ENCODE measurements around the gene DNAJC3. TPM values are rescaled to one million over a fixed set of nuclear protein-coding genes. Genes with fewer than 3 reads are reported as not detected.

Gene DNAJC3
- total RNA-seq, 1 donor from 2014 or later = 23.5 TPM

- Histone ChIP-seq H3K27ac (ENCODE audit: low read depth, low read length) (no peak overlapping the region), H3K27me3 (ENCODE audit: control insufficient read depth in 3 of 3, insufficient read depth in 3 of 3, low read length in 3 of 3) (peaks cover 9 to 21% (median 20%) of the 10 kb centered on the region in 3 donors), H3K9me3 (ENCODE audit: control insufficient read depth in 3 of 3, low read length in 3 of 3) (no peaks in the 10 kb centered on the region), H3K4me3 (ENCODE audit: low read length in 3 of 3) (peak overlapping the region; percentile 69 to 77 (median 73)), H3K36me3 (ENCODE audit: control insufficient read depth in 3 of 3, insufficient read depth in 3 of 3, low read length in 3 of 3) (no peaks in the 10 kb centered on the region), H3K4me1 (ENCODE audit: control insufficient read depth in 3 of 3, insufficient read depth in 3 of 3, low read length in 3 of 3) (peaks cover 7 to 14% (median 12%) of the 10 kb centered on the region in 3 donors), H3K9ac (ENCODE audit: low read depth in 1 of 3, low read length in 3 of 3) (peak overlapping the region; percentile 51 to 68 (median 59))
Measured at GRCh38 chr13:95643571-95643935, 33.4 kb upstream of the DNAJC3 start.

DNA sequence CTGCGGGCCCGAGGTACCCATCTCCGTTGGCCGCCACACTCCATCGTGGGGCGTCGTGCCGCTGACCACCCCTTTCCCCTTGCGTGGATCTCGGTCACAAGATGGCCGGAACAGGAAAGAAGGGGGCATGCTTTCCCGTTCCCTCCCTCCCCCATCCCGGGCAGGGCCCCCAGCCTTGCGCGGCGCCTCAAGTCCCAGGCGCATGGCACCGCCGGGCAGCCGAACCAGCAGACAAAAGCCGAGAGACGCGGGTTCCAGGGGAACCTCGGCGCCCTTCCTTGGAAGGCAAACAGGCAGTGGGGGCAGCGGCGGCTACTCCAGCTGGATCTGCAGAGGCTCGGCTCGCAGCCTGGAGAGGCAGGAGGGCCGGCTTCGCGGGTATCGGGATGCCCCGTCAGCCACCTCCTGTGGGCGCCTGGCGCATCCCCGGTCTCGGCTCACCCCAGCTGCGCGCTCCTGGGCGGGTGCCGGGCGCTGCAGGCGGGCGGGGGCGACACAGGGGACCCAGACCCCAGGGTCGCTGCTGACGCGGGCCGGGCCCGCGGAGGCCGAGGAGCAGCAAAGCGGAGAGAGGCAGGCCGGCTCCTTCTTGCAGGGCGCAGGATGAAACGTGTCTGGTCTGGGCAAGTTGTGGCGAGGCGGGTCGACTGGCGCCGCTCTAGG, 32.9 kb upstream of the DNAJC3 start:
- H3K27ac ChIP-seq (ENCODE audit: low read depth, low read length) = no peak overlapping the region
- no peaks in the 10 kb centered on the region for H3K9me3 ChIP-seq (ENCODE audit: control insufficient read depth in 3 of 3, low read length in 3 of 3)
- peaks cover 9 to 20% (median 19%) of the 10 kb centered on the region in 3 donors for H3K27me3 ChIP-seq (ENCODE audit: control insufficient read depth in 3 of 3, insufficient read depth in 3 of 3, low read length in 3 of 3)
- peaks cover 7 to 14% (median 12%) of the 10 kb centered on the region in 3 donors for H3K4me1 ChIP-seq (ENCODE audit: control insufficient read depth in 3 of 3, insufficient read depth in 3 of 3, low read length in 3 of 3)
- H3K36me3 ChIP-seq (ENCODE audit: control insufficient read depth in 3 of 3, insufficient read depth in 3 of 3, low read length in 3 of 3) = no peaks in the 10 kb centered on the region
- H3K4me3 ChIP-seq (ENCODE audit: low read length in 3 of 3) = peak overlapping the region; percentile 69 to 77 (median 73)
- peak overlapping the region; percentile 51 to 68 (median 59) for H3K9ac ChIP-seq (ENCODE audit: low read depth in 1 of 3, low read length in 3 of 3)

GRCh38 chr13:95644601-95645052, 32.3 kb upstream of the DNAJC3 start, which contains the start of gene DZIP1:
Gene DZIP1, minus strand, starts transcription at chr13:95644706. Its CDS starts 2,677 bp downstream, at chr13:95642029.
- Histone ChIP-seq H3K4me3 (ENCODE audit: low read length in 3 of 3) (peak within 1 kb of the TSS; percentile 69 to 77 (median 73)), H3K27me3 (ENCODE audit: control insufficient read depth in 3 of 3, insufficient read depth in 3 of 3, low read length in 3 of 3) (peaks cover 9 to 20% (median 19%) of the 10 kb centered on the region in 3 donors), H3K9ac (ENCODE audit: low read depth in 1 of 3, low read length in 3 of 3) (peak within 1 kb of the TSS; percentile 59 to 69 (median 68)), H3K9me3 (ENCODE audit: control insufficient read depth in 3 of 3, low read length in 3 of 3) (no peaks in the 10 kb centered on the region), H3K27ac (ENCODE audit: low read depth, low read length) (no peak within 1 kb of the TSS), H3K4me1 (ENCODE audit: control insufficient read depth in 3 of 3, insufficient read depth in 3 of 3, low read length in 3 of 3) (peaks cover 7 to 14% (median 12%) of the 10 kb centered on the region in 3 donors), H3K36me3 (ENCODE audit: control insufficient read depth in 3 of 3, insufficient read depth in 3 of 3, low read length in 3 of 3) (no peaks in the 10 kb centered on the region)

GRCh38 chr13:95647321-95647720, 29.6 kb upstream of the DNAJC3 start:
- H3K36me3 ChIP-seq (ENCODE audit: control insufficient read depth in 3 of 3, insufficient read depth in 3 of 3, low read length in 3 of 3) = no peaks in the 10 kb centered on the region
- H3K27ac ChIP-seq (ENCODE audit: low read depth, low read length) = no peak overlapping the region
- peaks cover 4 to 14% (median 6%) of the 10 kb centered on the region in 3 donors for H3K4me1 ChIP-seq (ENCODE audit: control insufficient read depth in 3 of 3, insufficient read depth in 3 of 3, low read length in 3 of 3)
- H3K27me3 ChIP-seq (ENCODE audit: control insufficient read depth in 3 of 3, insufficient read depth in 3 of 3, low read length in 3 of 3) = peaks cover 0 to 8% (median 6%) of the 10 kb centered on the region in 3 donors
- no peaks in the 10 kb centered on the region for H3K9me3 ChIP-seq (ENCODE audit: control insufficient read depth in 3 of 3, low read length in 3 of 3)
- no peak overlapping the region for H3K9ac ChIP-seq (ENCODE audit: low read depth in 1 of 3, low read length in 3 of 3)
- H3K4me3 ChIP-seq (ENCODE audit: low read length in 3 of 3) = no peak overlapping the region

- no peaks in the 10 kb centered on the region for H3K27me3 ChIP-seq (ENCODE audit: control insufficient read depth in 3 of 3, insufficient read depth in 3 of 3, low read length in 3 of 3)
- no peaks in the 10 kb centered on the region for H3K4me1 ChIP-seq (ENCODE audit: control insufficient read depth in 3 of 3, insufficient read depth in 3 of 3, low read length in 3 of 3)
- H3K4me3 ChIP-seq (ENCODE audit: low read length in 3 of 3) = no peak overlapping the region
- no peaks in the 10 kb centered on the region for H3K9me3 ChIP-seq (ENCODE audit: control insufficient read depth in 3 of 3, low read length in 3 of 3)
- no peak overlapping the region for H3K27ac ChIP-seq (ENCODE audit: low read depth, low read length)
- no peaks in the 10 kb centered on the region for H3K36me3 ChIP-seq (ENCODE audit: control insufficient read depth in 3 of 3, insufficient read depth in 3 of 3, low read length in 3 of 3)
- no peak overlapping the region for H3K9ac ChIP-seq (ENCODE audit: low read depth in 1 of 3, low read length in 3 of 3)
Measured at GRCh38 chr13:95650696-95651095, 26.2 kb upstream of the DNAJC3 start.

DNA sequence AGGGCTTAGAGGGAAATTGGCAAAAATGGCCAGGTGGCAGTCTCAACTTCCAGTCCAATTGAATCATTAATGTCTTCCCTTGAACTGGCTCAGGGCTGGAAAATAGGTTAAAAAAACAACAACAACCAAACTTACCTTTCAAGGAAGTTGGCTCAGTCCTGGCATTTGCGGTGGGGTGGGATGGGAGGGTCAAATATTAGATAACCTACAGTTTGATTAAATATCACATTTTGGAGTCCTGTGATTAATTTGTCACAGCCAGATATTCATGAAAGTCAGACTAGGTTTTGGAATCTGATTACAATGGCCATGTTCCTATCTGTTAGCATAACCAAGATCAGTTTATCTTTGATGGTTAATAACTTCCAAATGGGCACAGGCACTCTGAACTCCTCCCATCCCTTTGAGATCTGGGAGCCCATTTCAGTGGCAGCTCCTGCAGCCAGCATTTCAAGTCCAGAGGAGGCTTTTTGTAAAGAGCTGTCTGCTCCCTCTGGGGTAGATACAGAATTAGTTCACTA, 24.6 kb upstream of the DNAJC3 start:
- no peak overlapping the region for H3K4me3 ChIP-seq (ENCODE audit: low read length in 3 of 3)
- H3K9ac ChIP-seq (ENCODE audit: low read depth in 1 of 3, low read length in 3 of 3) = no peak overlapping the region
- no peaks in the 10 kb centered on the region for H3K9me3 ChIP-seq (ENCODE audit: control insufficient read depth in 3 of 3, low read length in 3 of 3)
- no peaks in the 10 kb centered on the region for H3K4me1 ChIP-seq (ENCODE audit: control insufficient read depth in 3 of 3, insufficient read depth in 3 of 3, low read length in 3 of 3)
- no peak overlapping the region for H3K27ac ChIP-seq (ENCODE audit: low read depth, low read length)
- H3K27me3 ChIP-seq (ENCODE audit: control insufficient read depth in 3 of 3, insufficient read depth in 3 of 3, low read length in 3 of 3) = no peaks in the 10 kb centered on the region
- H3K36me3 ChIP-seq (ENCODE audit: control insufficient read depth in 3 of 3, insufficient read depth in 3 of 3, low read length in 3 of 3) = no peaks in the 10 kb centered on the region

GRCh38 chr13:95652821-95653220, 24.1 kb upstream of the DNAJC3 start:
- Histone ChIP-seq H3K9me3 (ENCODE audit: control insufficient read depth in 3 of 3, low read length in 3 of 3) (no peaks in the 10 kb centered on the region), H3K4me3 (ENCODE audit: low read length in 3 of 3) (no peak overlapping the region)

DNA sequence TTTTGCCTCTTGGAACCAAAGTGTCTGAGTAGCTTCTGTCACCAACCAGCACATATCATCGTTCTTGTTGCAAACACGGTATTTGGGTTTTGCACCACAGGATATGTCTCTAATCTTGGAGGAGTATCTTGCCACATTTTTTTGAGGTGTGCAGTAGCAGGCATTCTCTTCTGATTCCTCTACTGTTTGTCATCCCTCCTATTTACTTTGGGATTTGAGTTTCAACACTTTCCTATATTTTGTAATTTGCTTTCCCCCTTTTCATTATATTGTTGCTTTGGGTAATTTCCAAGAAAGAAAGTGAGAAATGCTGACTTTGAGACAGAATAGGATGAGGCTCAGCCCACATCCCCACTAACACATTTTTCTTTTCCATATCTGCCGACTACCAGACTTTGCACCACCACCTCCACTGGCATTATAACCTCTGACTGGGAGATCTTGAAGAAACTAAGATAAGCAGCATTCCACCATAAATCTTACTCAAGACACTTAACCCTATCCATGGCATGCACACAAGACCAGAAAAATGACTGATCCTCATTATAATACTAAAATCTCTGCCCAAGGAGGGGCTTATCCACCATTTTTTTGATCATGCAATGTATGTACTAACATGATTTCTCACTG, 20.4 kb upstream of the DNAJC3 start:
- no peak overlapping the region for H3K27ac ChIP-seq (ENCODE audit: low read depth, low read length)

More at GRCh38 chr13:95652821-95653220, 24.1 kb upstream of the DNAJC3 start:
- no peaks in the 10 kb centered on the region for H3K27me3 ChIP-seq (ENCODE audit: control insufficient read depth in 3 of 3, insufficient read depth in 3 of 3, low read length in 3 of 3)
- H3K4me1 ChIP-seq (ENCODE audit: control insufficient read depth in 3 of 3, insufficient read depth in 3 of 3, low read length in 3 of 3) = no peaks in the 10 kb centered on the region
- no peak overlapping the region for H3K9ac ChIP-seq (ENCODE audit: low read depth in 1 of 3, low read length in 3 of 3)
- H3K27ac ChIP-seq (ENCODE audit: low read depth, low read length) = no peak overlapping the region
- no peaks in the 10 kb centered on the region for H3K36me3 ChIP-seq (ENCODE audit: control insufficient read depth in 3 of 3, insufficient read depth in 3 of 3, low read length in 3 of 3)

DNA sequence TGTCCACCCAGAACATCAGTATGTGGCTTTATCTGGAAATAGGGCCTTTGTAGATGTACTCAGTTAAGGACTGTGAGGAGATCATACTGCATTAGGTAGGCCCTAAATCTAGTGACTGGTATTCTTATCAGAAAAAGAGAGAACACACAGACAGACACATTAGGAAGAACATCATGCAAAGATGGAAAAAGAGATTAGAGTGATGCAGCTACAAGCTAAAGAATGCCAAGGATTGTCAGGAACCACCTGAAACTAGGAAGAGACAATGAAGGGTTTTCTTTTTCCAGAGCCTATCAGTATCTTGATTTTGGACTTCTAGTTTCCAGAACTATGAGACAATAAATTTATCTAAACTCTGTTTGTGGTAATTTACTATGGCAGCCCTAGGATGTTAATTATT, 17.4 kb upstream of the DNAJC3 start:
- Histone ChIP-seq H3K9me3 (ENCODE audit: control insufficient read depth in 3 of 3, low read length in 3 of 3) (no peaks in the 10 kb centered on the region), H3K36me3 (ENCODE audit: control insufficient read depth in 3 of 3, insufficient read depth in 3 of 3, low read length in 3 of 3) (no peaks in the 10 kb centered on the region), H3K27ac (ENCODE audit: low read depth, low read length) (no peak overlapping the region), H3K4me3 (ENCODE audit: low read length in 3 of 3) (no peak overlapping the region), H3K9ac (ENCODE audit: low read depth in 1 of 3, low read length in 3 of 3) (no peak overlapping the region), H3K27me3 (ENCODE audit: control insufficient read depth in 3 of 3, insufficient read depth in 3 of 3, low read length in 3 of 3) (no peaks in the 10 kb centered on the region), H3K4me1 (ENCODE audit: control insufficient read depth in 3 of 3, insufficient read depth in 3 of 3, low read length in 3 of 3) (no peaks in the 10 kb centered on the region)

More for the DNA sequence above, 20.4 kb upstream of the DNAJC3 start:
- Histone ChIP-seq H3K27me3 (ENCODE audit: control insufficient read depth in 3 of 3, insufficient read depth in 3 of 3, low read length in 3 of 3) (no peaks in the 10 kb centered on the region), H3K9me3 (ENCODE audit: control insufficient read depth in 3 of 3, low read length in 3 of 3) (no peaks in the 10 kb centered on the region), H3K36me3 (ENCODE audit: control insufficient read depth in 3 of 3, insufficient read depth in 3 of 3, low read length in 3 of 3) (no peaks in the 10 kb centered on the region), H3K4me3 (ENCODE audit: low read length in 3 of 3) (no peak overlapping the region), H3K4me1 (ENCODE audit: control insufficient read depth in 3 of 3, insufficient read depth in 3 of 3, low read length in 3 of 3) (no peaks in the 10 kb centered on the region), H3K9ac (ENCODE audit: low read depth in 1 of 3, low read length in 3 of 3) (no peak overlapping the region)
